ENCODE results near the gene GNAL. TPM values are rescaled to one million over a fixed set of nuclear protein-coding genes. Genes with fewer than 3 reads are reported as not detected.

Gene GNAL
- total and polyA plus RNA-seq, 2 of the 4 experiments (the other 2 are of a cell fraction), result 0.15 to 0.36 TPM

- no peaks in the 10 kb centered on the region for H3K79me1 ChIP-seq (ENCODE audit: low read depth in 1 of 2, low read length in 2 of 2)
- H3K23ac ChIP-seq (ENCODE audit: low read depth, low read length), result no peak overlapping the region
- H2BK5ac ChIP-seq (ENCODE audit: low read depth, low read length, poor library complexity, severe bottlenecking), result no peak overlapping the region
- H4K8ac ChIP-seq (ENCODE audit: low read depth in 2 of 2, low read length in 2 of 2), result no peak overlapping the region
- no peak overlapping the region for H3K9ac ChIP-seq (ENCODE audit: low read depth, low read length)
- ChIA-PET CTCF (no interaction called here), POLR2A (ENCODE audit: unreplicated experiment) (no interaction called here)
- H4K91ac ChIP-seq (ENCODE audit: insufficient read depth, low read depth, low read length), result no peak overlapping the region
- no peaks in the 10 kb centered on the region for H3K36me3 ChIP-seq (ENCODE audit: control insufficient read depth, insufficient read depth, low read length)
- no peak for ATAC-seq (ENCODE audit: low read depth)
- BruUV-seq (replicated peaks), result no TSS peak
- no peak overlapping the region for H2BK120ac ChIP-seq (ENCODE audit: low read depth, low read length)
- WGBS, 2 experiments (ENCODE audit: extremely low coverage in 2 of 2, insufficient read length in 1 of 2), result 29% methylated on average over 1 of the region's 9 CpGs; no CpG with 5 or more reads in 1 of the 2 experiments
- no peak overlapping the region for H3K56ac ChIP-seq (ENCODE audit: extremely low read depth, insufficient read depth, low read length)
- H2BK15ac ChIP-seq (ENCODE audit: low read depth, low read length), result no peak overlapping the region
- H3K4me2 ChIP-seq (ENCODE audit: low read depth, low read length), result no peak overlapping the region
- H4K20me1 ChIP-seq (ENCODE audit: insufficient read depth, low read length), result no peaks in the 10 kb centered on the region
- no peak overlapping the region for H3K4ac ChIP-seq (ENCODE audit: low read depth, low read length)
- no peak overlapping the region for H3K18ac ChIP-seq (ENCODE audit: low read depth, low read length)
- H2AK5ac ChIP-seq (ENCODE audit: low read depth, low read length), result no peak overlapping the region
- H3K4me1 ChIP-seq (ENCODE audit: control insufficient read depth, insufficient read depth, low read length), result peaks cover 11% of the 10 kb centered on the region; the same call in 1 of the 2 replicates
- in situ Hi-C loops (cut with MboI; ENCODE audit: low sequenced_read_pairs) (no loop called here), intact Hi-C loops (cut with micrococcal nuclease) (no loop called here), dilution Hi-C loops (cut with HindIII; ENCODE audit: low sequenced_read_pairs, unreplicated experiment) (no loop called here)
- H4K5ac ChIP-seq (ENCODE audit: low read depth, low read length), result no peak overlapping the region
- TF ChIP-seq MAZ (IDR thresholded peaks at IDR 0.05; ENCODE audit: borderline replicate concordance, low read depth, low read length) (no peak), RAD21 (IDR thresholded peaks at IDR 0.05; ENCODE audit: low read length) (no peak), CHD1 (IDR thresholded peaks at IDR 0.05; ENCODE audit: low read depth, low read length) (no peak), CTCF (conservative IDR thresholded peaks at IDR 0.05; ENCODE audit: low read depth, low read length) (no peak), USF2 (IDR thresholded peaks at IDR 0.05; ENCODE audit: low read depth, low read length) (no peak), RFX5 (IDR thresholded peaks at IDR 0.05; ENCODE audit: low read depth, low read length) (no peak), POLR2A (IDR thresholded peaks at IDR 0.05; ENCODE audit: low read depth, low read length) (no peak), FOS (IDR thresholded peaks at IDR 0.05; ENCODE audit: low read depth, low read length) (no peak), MXI1 (IDR thresholded peaks at IDR 0.05; ENCODE audit: borderline replicate concordance, low read depth, low read length) (no peak), ELK1 (IDR thresholded peaks at IDR 0.05; ENCODE audit: borderline replicate concordance, low read depth, low read length) (no peak), BHLHE40 (IDR thresholded peaks at IDR 0.05; ENCODE audit: low read depth, low read length) (no peak)
- H3K14ac ChIP-seq (replicated peaks; ENCODE audit: low read depth, low read length), result no peak overlapping the region
- H2AK9ac ChIP-seq (replicated peaks; ENCODE audit: low read depth, low read length, poor library complexity), result no peak overlapping the region
- no peak overlapping the region for H3K4me3 ChIP-seq (ENCODE audit: insufficient read depth, low read depth, low read length)
- no peak for DNase-seq
- no peak overlapping the region for H3K27ac ChIP-seq (ENCODE audit: insufficient read depth, low read length)
- no peaks in the 10 kb centered on the region for H3K9me3 ChIP-seq (ENCODE audit: control insufficient read depth, insufficient read depth, low read length)
- no peaks in the 10 kb centered on the region for H3K27me3 ChIP-seq (ENCODE audit: control insufficient read depth, insufficient read depth, low read length)
- H2AFZ ChIP-seq (replicated peaks; ENCODE audit: low read length, poor library complexity), result no peak overlapping the region
- no peak overlapping the region for H2BK20ac ChIP-seq (ENCODE audit: low read depth, low read length)
- H3K9me1 ChIP-seq (ENCODE audit: insufficient read depth, low read length), result peaks cover 3% of the 10 kb centered on the region; the same call in 1 of the 2 replicates
Measured at GRCh38 chr18:11785444-11786055, 96.5 kb downstream of the GNAL start.
